Right lobe of liver (tissue), 6 donors: ENCODE data around the gene ZBTB7C. TPM values are rescaled to one million over a fixed set of nuclear protein-coding genes. Genes with fewer than 3 reads are reported as not detected.

ENCODE experiments used
- ATAC-seq, 4 donors: fragments of 200-7000 bp; cut with Tn5 transposase; one replicate each; pipeline ENCODE4 v1.9.1; 2020; ENCODE audit warnings: mild to moderate bottlenecking in 4 of 4, moderate library complexity in 4 of 4
- DNase-seq, 3 donors: peaks; one replicate each; pipeline ENCODE4 v3.0.0-alpha.2; 2020
- H3K27ac ChIP-seq, 3 donors: fragments of 200-600 bp; one replicate each; pipeline ENCODE4 v1.8.0; 2022
- H3K27me3 ChIP-seq, 2 donors: fragments of 200-600 bp; one replicate each; pipeline ENCODE4 v1.8.0; 2022
- H3K36me3 ChIP-seq, 4 donors: fragments of 200-600 bp; sonication (generic) in 1 of 4; one replicate each; pipeline versions ENCODE4 v1.5.1 to v1.8.0; 2017 to 2022; ENCODE audit warnings: control low read depth in 1 of 4
- H3K4me1 ChIP-seq, 4 donors: fragments of 200-600 bp; sonication (generic) in 1 of 4; one replicate each; pipeline versions ENCODE4 v1.5.1 to v1.8.0; 2017 to 2022; ENCODE audit warnings: control low read depth in 1 of 4
- H3K4me3 ChIP-seq, 3 donors: fragments of 200-600 bp; one replicate each; pipeline ENCODE4 v1.8.0; 2022
- H3K9me3 ChIP-seq, 4 donors: fragments of 200-600 bp; sonication (generic) in 1 of 4; one replicate each; pipeline versions ENCODE4 v1.5.1 to v1.8.0; 2017 to 2022; ENCODE audit warnings: control low read depth in 1 of 4
- POLR2A ChIP-seq: fragments of 450-650 bp; IDR thresholded peaks from one replicate; pipeline ENCODE4 v1.6.1; 2017; ENCODE audit warnings: antibody characterized with exemption, mild to moderate bottlenecking
- WGBS: methylation state at CpG from one replicate; pipeline ENCODE4 v1.1.6; 2018; ENCODE audit warnings: low coverage, low lambda C conversion rate; ENCODE audit not compliant: insufficient coverage; ENCODE audit errors: missing lambda C conversion rate; 5-methylcytosine and 5-hydroxymethylcytosine counted together
- intact Hi-C, 2 donors: fragments of 100-400 bp; cut with DNase I; formaldehyde crosslinking; loops; one replicate each; pipeline versions ENCODE4 v1.11.2 to v1.14.1; 2022
- total RNA-seq, 6 experiments: library from RNA; depleted of rRNA in 2 of 6; stranded (reverse); fragments of >200 nt in 2 of 6; fragmentation: NEBNext Ultra II Directional in 3 of 6; extraction: Animal tissue kit (Norgen Biotek cat#: 25700) in 3 of 6; gene quantifications; one replicate each; pipeline versions ENCODE4 v1.1.0 to v1.2.4, GENCODE V29; 2016 to 2023
- TF ChIP-seq, protein P1 (sequence below), 4 donors: fragments of 200-600 bp in 3 of 4; fragments of 450-650 bp in 1 of 4; IDR thresholded peaks; one replicate each; pipeline versions ENCODE4 v1.5.1 to v1.8.0; 2016 to 2022; ENCODE audit warnings: antibody characterized with exemption in 4 of 4, mild to moderate bottlenecking in 2 of 4
- donor health status: DM: no; HTN: yes; CAD: no.
- donor health status: DM: no; HTN: no; CAD: no.
- donor health status: DM: no; HTN: no; CAD: no.
- donor health status: DM: no; HTN: yes; CAD: no.
- donor health status: DM: no; HTN: yes; CAD: no.

The ZBTB7C gene
- total RNA-seq, 6 experiments from 2014 or later = 1.1 to 1.7 (median 1.3) TPM

DNA sequence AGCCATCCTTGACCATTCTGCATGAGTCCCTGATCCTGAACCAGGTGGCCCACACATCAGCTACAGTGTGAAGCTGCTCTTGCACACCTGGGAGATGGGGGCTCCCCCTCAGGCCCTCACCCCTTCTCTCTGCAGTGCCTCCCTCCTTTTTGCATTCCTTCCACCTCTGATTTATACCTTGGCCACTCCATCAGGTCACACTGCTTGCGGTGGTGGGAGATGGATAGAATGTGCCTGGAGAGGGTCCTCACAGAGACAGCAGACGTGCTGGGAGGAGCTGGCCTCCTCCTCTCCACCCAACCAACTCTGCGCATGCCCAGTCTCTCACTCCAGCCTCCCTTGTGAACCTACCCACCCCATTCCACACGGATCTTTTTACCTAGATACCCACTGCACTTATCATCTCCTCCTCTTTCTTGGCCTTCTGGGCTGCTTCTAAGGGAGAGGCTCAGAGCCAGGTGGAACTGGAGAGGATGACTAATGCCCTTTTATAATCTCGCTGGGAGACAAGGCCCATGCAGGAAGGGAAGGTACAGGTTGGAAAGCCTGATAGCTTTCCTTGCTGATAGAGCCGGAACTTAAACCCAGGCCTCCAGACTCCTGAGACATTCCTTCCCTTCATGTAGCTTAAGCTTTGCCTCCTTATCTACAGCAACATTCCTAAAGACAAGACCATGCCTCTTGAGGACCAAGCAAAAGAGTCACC is 205.1 kb downstream of the ZBTB7C start:
- H3K9me3 ChIP-seq = no peaks in the 10 kb centered on the region
- intact Hi-C loops = no loop called here
- ATAC-seq = no peak
- no peaks in the 10 kb centered on the region for H3K27me3 ChIP-seq
- no peaks in the 10 kb centered on the region for H3K36me3 ChIP-seq
- no peak overlapping the region for H3K27ac ChIP-seq
- H3K4me1 ChIP-seq = peaks cover 0 to 12% (median 3%) of the 10 kb centered on the region in 4 donors
- WGBS = 90% methylated on average over 5 of the region's 6 CpGs
- no peak overlapping the region for H3K4me3 ChIP-seq
- no peak for TF ChIP-seq POLR2A
- TF ChIP-seq, protein P1, sequence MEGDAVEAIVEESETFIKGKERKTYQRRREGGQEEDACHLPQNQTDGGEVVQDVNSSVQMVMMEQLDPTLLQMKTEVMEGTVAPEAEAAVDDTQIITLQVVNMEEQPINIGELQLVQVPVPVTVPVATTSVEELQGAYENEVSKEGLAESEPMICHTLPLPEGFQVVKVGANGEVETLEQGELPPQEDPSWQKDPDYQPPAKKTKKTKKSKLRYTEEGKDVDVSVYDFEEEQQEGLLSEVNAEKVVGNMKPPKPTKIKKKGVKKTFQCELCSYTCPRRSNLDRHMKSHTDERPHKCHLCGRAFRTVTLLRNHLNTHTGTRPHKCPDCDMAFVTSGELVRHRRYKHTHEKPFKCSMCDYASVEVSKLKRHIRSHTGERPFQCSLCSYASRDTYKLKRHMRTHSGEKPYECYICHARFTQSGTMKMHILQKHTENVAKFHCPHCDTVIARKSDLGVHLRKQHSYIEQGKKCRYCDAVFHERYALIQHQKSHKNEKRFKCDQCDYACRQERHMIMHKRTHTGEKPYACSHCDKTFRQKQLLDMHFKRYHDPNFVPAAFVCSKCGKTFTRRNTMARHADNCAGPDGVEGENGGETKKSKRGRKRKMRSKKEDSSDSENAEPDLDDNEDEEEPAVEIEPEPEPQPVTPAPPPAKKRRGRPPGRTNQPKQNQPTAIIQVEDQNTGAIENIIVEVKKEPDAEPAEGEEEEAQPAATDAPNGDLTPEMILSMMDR (IDR thresholded peaks at IDR 0.05) = no peak
- DNase-seq = no peak

DNA sequence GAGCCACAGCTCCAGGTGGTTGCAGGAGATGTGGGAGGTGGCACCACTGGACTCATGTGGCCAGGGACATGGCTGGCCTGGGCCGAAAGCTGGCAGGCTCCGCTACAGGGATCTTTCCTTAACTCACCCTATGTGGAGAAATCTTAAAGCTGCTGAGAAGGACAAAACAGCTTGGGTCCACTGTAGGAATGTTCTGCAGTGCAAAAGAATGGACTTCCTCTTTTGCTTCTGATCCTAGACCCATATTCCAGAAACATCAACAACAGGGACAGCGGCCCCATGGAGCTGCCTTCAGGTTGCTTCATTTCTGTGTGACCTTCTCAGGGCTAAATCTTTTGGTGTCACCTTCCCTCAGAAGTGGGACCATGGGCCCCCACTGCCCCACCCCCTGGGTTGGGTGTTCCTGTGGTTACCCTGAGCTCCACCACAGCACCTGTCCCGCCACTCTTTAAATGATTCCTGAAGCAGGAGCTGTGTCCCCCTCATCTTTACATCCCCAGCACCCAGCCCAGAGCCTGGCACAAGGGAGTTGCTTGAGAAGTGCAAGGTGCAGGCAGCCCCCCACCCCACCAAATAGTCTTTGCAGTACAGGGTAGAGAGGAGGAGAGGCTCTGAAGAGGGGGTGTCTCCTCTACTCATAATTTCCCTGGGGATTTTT is 205.8 kb downstream of the ZBTB7C start:
- no peaks in the 10 kb centered on the region for H3K9me3 ChIP-seq
- H3K27ac ChIP-seq = no peak overlapping the region
- ATAC-seq = peak in 1 of 4 donors; percentile 3
- TF ChIP-seq, protein P1 (IDR thresholded peaks at IDR 0.05) = no peak
- no peak for TF ChIP-seq POLR2A
- no peaks in the 10 kb centered on the region for H3K27me3 ChIP-seq
- no peaks in the 10 kb centered on the region for H3K36me3 ChIP-seq
- 92% methylated on average over 2 of the region's 4 CpGs for WGBS
- no peak overlapping the region for H3K4me3 ChIP-seq
- intact Hi-C loops = no loop called here
- peaks cover 0 to 12% (median 3%) of the 10 kb centered on the region in 4 donors for H3K4me1 ChIP-seq
- no peak for DNase-seq

DNA sequence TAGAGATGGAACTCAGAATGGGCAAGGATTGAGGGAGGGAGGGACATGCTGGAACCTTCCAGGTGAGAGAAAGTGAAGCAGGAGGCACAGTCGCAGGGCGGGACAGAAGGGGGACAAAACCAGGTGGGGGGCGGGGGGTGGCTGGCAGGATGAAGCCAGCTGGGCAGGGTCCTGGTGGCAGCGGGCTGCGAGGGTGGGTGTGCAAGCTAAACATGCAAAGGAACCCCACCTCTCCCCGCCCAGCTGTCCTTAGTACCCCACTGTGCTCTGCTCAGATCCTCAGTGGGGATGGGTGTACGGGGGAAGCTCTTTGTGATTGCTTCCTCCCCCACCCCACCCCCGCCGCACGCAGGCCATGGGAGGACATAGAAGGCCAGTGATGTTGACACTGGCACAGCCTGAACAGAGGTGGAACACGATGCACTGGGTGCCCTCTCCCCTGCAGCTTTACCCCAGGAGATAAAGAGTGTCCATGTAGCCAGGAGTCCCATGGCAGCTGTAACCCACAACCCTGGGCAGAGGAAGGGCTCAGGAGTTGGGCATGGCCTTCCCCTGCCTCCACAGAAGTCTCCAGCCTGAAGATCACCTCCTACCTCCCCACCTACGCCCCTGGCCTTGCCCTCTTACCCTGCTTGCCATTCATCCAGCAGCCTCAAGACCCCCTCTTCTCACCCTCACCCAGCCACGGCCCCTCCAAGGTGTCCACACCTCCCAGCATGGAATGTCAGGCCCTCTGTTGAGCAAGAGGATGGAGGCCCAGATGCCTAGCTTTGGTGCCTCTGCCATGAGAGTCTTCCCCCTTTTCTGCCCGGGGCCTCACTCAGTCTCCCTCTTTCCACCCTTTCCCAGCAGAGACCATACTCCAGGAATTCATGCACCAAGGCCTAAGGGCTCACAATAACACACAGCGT is 206.6 kb downstream of the ZBTB7C start:
- H3K36me3 ChIP-seq = no peaks in the 10 kb centered on the region
- WGBS = 68% methylated on average over 6 of the region's 15 CpGs
- H3K9me3 ChIP-seq = no peaks in the 10 kb centered on the region
- H3K4me3 ChIP-seq = no peak overlapping the region
- peaks cover 0 to 12% (median 3%) of the 10 kb centered on the region in 4 donors for H3K4me1 ChIP-seq
- no peak for TF ChIP-seq POLR2A
- TF ChIP-seq, protein P1 (IDR thresholded peaks at IDR 0.05) = no peak
- H3K27me3 ChIP-seq = no peaks in the 10 kb centered on the region
- H3K27ac ChIP-seq = no peak overlapping the region
- intact Hi-C loops = no loop called here
- ATAC-seq (peak; percentile 88 to 96 (median 91)), DNase-seq (peak; percentile 51 to 79 (median 79))

DNA sequence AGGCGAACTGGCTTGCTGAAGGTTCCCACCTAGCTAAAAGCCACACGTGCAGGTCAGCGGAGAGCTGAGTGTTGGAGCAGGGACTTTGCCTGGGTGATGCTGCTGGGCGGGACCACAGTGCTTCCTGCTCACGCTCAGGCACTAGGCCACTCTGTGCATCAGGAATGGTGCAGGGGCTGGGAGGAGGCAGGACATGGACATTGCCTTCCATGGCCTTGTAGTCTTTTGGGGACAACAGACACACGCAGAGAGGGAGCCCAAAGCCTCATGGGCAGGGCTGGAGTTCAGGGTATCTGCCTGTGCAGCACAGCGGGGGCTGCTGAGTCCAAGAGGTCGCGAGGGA is 207.2 kb downstream of the ZBTB7C start:
- Histone ChIP-seq H3K4me1 (peaks cover 0 to 12% (median 3%) of the 10 kb centered on the region in 4 donors), H3K36me3 (no peaks in the 10 kb centered on the region), H3K27me3 (no peaks in the 10 kb centered on the region), H3K27ac (no peak overlapping the region), H3K9me3 (no peaks in the 10 kb centered on the region), H3K4me3 (no peak overlapping the region)
- WGBS = 86% methylated on average over 4 of the region's 9 CpGs
- intact Hi-C loops = no loop called here
- ATAC-seq = peak in 3 of 4 donors; percentile 28 to 42 (median 40)
- no peak for TF ChIP-seq POLR2A
- TF ChIP-seq, protein P1 (IDR thresholded peaks at IDR 0.05) = no peak
- no peak for DNase-seq
